Activated CD4-positive, alpha-beta T cell treated with anti-CD3 and anti-CD28 coated beads, Interleukin-2, amount 50 U/mL, for 24 hours (primary cell): ENCODE results near the gene GPATCH3.
"Not testable (repeated sequence)": the region's sequence is repeated elsewhere in the genome, so short reads cannot be mapped to it uniquely, and the experiment has no call there.

ENCODE experiments used
- DNase-seq, 2 donors: peaks; one replicate each; pipeline ENCODE4 v3.0.0-alpha.2; 2020; ENCODE audit warnings: low read depth in 1 of 2, low spot score in 1 of 2

The GPATCH3 gene

DNA sequence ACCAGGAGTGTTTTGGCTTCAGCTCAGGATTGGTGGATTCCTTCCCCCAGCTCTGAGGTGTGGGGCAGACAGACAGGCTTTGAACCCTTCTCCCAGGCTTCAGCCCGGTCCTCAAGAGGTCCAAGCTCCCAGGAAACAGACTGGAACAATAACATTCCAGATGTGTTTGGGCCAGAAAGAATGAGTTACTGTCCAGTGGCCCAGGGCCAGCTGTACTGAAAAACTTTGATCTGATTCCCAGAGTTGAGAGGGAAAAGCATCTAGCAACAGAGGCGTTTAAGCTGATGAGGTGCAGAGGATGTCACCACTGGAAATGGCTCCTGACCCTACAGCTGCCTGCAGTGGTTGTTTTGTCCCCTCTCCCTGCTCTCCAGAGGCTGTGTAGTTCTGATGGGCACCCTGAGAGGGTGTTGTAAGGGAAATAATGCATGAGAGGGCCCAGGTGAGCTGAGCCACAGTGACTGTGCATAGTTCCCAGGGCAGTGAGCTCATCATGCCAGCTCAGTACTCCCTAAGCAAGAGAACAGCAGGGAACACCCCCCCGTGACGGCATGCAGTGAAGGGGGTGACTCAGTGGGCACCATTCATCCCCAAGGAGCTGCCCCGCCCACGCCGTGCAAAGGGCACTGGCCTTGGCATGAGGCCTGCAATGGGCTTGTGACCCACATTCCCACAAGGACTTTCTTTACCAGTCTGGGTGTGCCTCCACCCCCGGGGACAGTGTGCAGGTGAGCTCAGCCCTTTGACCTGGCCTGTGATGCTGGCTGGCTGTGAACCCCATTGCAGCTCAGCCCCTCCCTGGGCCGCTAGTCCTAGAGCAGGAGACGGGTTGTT lies 51.1 kb downstream of the GPATCH3 start:
- DNase-seq, result no peak

DNA sequence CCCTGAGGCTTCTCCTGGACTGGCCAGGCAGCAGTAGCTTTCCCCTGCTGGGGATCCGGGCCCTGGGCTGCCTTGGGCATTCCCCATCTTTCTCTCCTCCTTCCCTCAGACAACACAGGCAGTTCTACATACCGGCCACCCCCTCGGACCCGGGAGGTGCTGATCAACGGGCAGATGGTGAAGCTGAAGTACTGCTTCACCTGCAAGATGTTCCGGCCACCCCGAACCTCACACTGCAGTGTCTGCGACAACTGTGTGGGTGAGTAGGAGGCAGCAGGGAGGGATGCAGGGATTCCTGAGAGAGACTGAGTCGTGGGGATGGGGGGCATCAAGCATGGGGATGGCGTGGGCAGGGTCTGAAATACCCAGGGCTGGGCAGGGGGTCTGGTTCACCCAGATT lies 51.8 kb downstream of the GPATCH3 start:
- no peak for DNase-seq

DNA sequence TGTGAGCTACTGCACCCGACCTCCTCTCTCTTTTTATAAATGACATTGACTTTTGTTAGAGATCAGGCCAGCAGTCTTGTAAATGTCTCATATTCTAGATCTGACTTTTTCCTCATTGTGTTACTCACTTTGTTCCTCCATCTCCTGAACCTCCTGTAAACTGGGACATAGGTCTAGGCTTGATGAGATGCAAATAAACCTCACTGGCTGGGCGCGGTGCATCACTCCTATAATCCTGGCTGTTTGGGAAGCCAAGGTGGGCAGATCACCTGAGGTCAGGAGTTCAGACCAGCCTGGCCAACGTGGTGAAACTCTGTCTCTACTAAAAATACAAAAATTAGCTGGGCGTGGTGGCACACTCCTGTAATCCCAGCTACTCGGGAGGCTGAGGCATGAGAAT lies 52.4 kb downstream of the GPATCH3 start:
- DNase-seq, result not testable (repeated sequence)

DNA sequence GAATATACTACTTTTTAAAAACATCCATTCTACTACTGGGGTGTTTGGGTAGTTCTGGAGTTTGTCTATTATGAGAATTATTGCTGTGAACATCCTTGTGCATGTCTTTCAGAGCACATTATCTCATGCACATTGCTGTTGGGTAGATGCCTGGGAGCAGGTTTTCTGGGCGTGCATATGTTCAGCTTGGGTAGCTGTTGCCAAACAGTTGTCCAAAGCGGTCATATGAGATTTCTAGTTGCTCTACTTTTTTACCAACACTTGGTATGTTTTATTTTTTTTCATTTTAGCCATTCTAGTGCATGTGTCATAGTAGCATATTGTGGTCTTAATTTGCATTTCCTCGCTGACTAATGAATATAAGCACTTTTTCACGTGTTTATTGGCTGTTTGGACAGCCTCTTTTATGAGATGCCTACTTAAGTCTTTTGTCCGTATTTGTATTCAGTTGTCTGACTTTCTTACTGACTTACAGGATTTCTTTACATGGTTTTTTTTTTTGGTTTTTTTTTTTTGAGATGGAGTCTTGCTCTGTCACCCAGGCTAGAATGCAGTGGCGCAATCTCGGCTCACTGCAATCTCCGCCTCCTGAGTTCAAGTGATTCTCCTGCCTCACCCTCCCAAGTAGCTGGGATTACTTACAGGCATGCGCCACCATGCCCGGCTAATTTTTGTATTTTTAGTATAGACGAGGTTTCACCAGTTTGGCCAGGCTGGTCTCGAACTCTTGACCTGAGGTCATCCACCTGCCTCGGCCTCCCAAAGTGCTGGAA lies 55.7 kb downstream of the GPATCH3 start:
- no peak for DNase-seq
